MM.1S (cell line): ENCODE measurements around the gene KANK4.

ENCODE experiments used
- EZH2 ChIP-seq: fragments of 300-600 bp; sonication (generic); optimal IDR thresholded peaks from 2 replicates; pipeline ENCODE3; 2017; ENCODE audit warnings: low read depth, mild to moderate bottlenecking, antibody characterized with exemption, low read length, mixed read lengths
- EZH2phosphoT487 ChIP-seq: fragments of 300-600 bp; sonication (generic); IDR thresholded peaks from 2 replicates; pipeline ENCODE4 v1.6.1; 2018; ENCODE audit warnings: antibody characterized with exemption, low read length
- TF ChIP-seq, protein P1 (sequence below): fragments of 300-600 bp; sonication (generic); IDR thresholded peaks from 2 replicates; pipeline ENCODE4 v1.5.1; 2016; ENCODE audit warnings: antibody characterized with exemption, low read length, mixed read lengths

- TF ChIP-seq, protein P1, sequence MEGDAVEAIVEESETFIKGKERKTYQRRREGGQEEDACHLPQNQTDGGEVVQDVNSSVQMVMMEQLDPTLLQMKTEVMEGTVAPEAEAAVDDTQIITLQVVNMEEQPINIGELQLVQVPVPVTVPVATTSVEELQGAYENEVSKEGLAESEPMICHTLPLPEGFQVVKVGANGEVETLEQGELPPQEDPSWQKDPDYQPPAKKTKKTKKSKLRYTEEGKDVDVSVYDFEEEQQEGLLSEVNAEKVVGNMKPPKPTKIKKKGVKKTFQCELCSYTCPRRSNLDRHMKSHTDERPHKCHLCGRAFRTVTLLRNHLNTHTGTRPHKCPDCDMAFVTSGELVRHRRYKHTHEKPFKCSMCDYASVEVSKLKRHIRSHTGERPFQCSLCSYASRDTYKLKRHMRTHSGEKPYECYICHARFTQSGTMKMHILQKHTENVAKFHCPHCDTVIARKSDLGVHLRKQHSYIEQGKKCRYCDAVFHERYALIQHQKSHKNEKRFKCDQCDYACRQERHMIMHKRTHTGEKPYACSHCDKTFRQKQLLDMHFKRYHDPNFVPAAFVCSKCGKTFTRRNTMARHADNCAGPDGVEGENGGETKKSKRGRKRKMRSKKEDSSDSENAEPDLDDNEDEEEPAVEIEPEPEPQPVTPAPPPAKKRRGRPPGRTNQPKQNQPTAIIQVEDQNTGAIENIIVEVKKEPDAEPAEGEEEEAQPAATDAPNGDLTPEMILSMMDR, result no peak
- TF ChIP-seq EZH2 (no peak), EZH2phosphoT487 (no peak)
These were observed 45.3 kb downstream of the KANK4 start for GRCh38 chr1:62273953-62274352.
